Neutrophil (primary cell): Measurements from ENCODE around the gene NHERF2.
A peak's percentile ranks its signal among the peaks of the same experiment; 100 is the strongest.

ENCODE experiments used
- H3K27ac ChIP-seq: fragments of 200-600 bp; sonication (generic); 2 replicates; pipeline ENCODE4 v1.5.1; 2016; ENCODE audit warnings: mild to moderate bottlenecking, moderate library complexity
- H3K27me3 ChIP-seq: fragments of 200-600 bp; sonication (generic); 2 replicates; pipeline ENCODE4 v1.6.0; 2016; ENCODE audit warnings: mild to moderate bottlenecking
- H3K36me3 ChIP-seq: fragments of 200-600 bp; sonication (generic); 2 replicates; pipeline ENCODE4 v1.5.1; 2017
- H3K4me1 ChIP-seq, 2 experiments: fragments of 200-600 bp in 1 of 2; sonication (generic) in 1 of 2; 1 replicate in 1 of 2; 2 replicates in 1 of 2; pipeline versions ENCODE4 v1.5.1 to v1.6.1; 2013 to 2016; ENCODE audit warnings: low read depth in 1 of 2, low read length in 1 of 2, mild to moderate bottlenecking in 1 of 2, moderate library complexity in 1 of 2; ENCODE audit not compliant: control insufficient read depth in 1 of 2, insufficient read depth in 1 of 2
- H3K4me3 ChIP-seq, 2 experiments: fragments of 200-600 bp in 1 of 2; sonication (generic) in 1 of 2; 1 replicate in 1 of 2; 2 replicates in 1 of 2; pipeline ENCODE4 v1.5.1; 2013 to 2016; ENCODE audit warnings: low read depth in 1 of 2, low read length in 1 of 2, mild to moderate bottlenecking in 1 of 2, moderate library complexity in 1 of 2
- H3K9me3 ChIP-seq: fragments of 200-600 bp; sonication (generic); 2 replicates; pipeline ENCODE4 v1.5.1; 2016
- CTCF ChIP-seq: fragments of 200-600 bp; sonication (generic); IDR thresholded peaks from 2 replicates; pipeline ENCODE4 v1.5.1; 2016; ENCODE audit warnings: antibody characterized with exemption

NHERF2 gene

GRCh38 chr16:1989209-1990100 is 37.2 kb upstream of the NHERF2 start, which contains the start of gene SYNGR3:
SYNGR3 (plus strand) TSS chr16:1989970; CDS start chr16:1990103, 133 bp downstream.
- Histone ChIP-seq H3K27ac (no peak within 1 kb of the TSS), H3K9me3 (peaks cover 5% of the 10 kb centered on the region), H3K36me3 (no peaks in the 10 kb centered on the region), H3K4me1 (peaks cover 30 to 36% of the 10 kb centered on the region in 2 experiments), H3K4me3 (peak within 1 kb of the TSS in 1 of 2 experiments; percentile 70), H3K27me3 (peaks cover 64% of the 10 kb centered on the region)
- no peak for TF ChIP-seq CTCF

GRCh38 chr16:1990101-1990350 is 36.7 kb upstream of the NHERF2 start:
- TF ChIP-seq CTCF = no peak
- Histone ChIP-seq H3K27ac (no peak overlapping the region), H3K4me1 (peaks cover 24 to 30% of the 10 kb centered on the region in 2 experiments), H3K36me3 (no peaks in the 10 kb centered on the region), H3K4me3 (peak overlapping the region in 1 of 2 experiments; percentile 70), H3K9me3 (peaks cover 5% of the 10 kb centered on the region), H3K27me3 (peaks cover 64% of the 10 kb centered on the region)

GRCh38 chr16:1990351-1991134 is 36.2 kb upstream of the NHERF2 start:
- H3K36me3 ChIP-seq = no peaks in the 10 kb centered on the region
- peak overlapping the region in 1 of 2 experiments; percentile 70 for H3K4me3 ChIP-seq
- H3K27ac ChIP-seq = no peak overlapping the region

GRCh38 chr16:1991135-1991551 is 35.6 kb upstream of the NHERF2 start:
- peaks cover 5% of the 10 kb centered on the region for H3K9me3 ChIP-seq
- H3K4me1 ChIP-seq = peaks cover 19 to 28% of the 10 kb centered on the region in 2 experiments
- no peaks in the 10 kb centered on the region for H3K36me3 ChIP-seq
- TF ChIP-seq CTCF = no peak
- peaks cover 64% of the 10 kb centered on the region for H3K27me3 ChIP-seq
- peak overlapping the region; percentile 70 to 71 for H3K4me3 ChIP-seq
- no peak overlapping the region for H3K27ac ChIP-seq

More at GRCh38 chr16:1990351-1991134, 36.2 kb upstream of the NHERF2 start:
- Histone ChIP-seq H3K4me1 (peaks cover 19 to 28% of the 10 kb centered on the region in 2 experiments), H3K27me3 (peaks cover 64% of the 10 kb centered on the region), H3K9me3 (peaks cover 5% of the 10 kb centered on the region)
- TF ChIP-seq CTCF = no peak

- H3K27me3 ChIP-seq = peaks cover 64% of the 10 kb centered on the region
- H3K4me1 ChIP-seq = peaks cover 19 to 28% of the 10 kb centered on the region in 2 experiments
- peak overlapping the region; percentile 70 to 71 for H3K4me3 ChIP-seq
- H3K27ac ChIP-seq = peak overlapping the region; percentile 69
- TF ChIP-seq CTCF = no peak
- no peaks in the 10 kb centered on the region for H3K36me3 ChIP-seq
- peaks cover 5% of the 10 kb centered on the region for H3K9me3 ChIP-seq
Observed at GRCh38 chr16:1991588-1991947, 35.1 kb upstream of the NHERF2 start.
